Neural progenitor cell (in vitro differentiated cells): ENCODE data around the gene RIOK1. TPM values are rescaled to one million over a fixed set of nuclear protein-coding genes. Genes with fewer than 3 reads are reported as not detected.

Experiments
- DNase-seq: peaks from one replicate; pipeline ENCODE4 v3.0.0-alpha.2; 2016; ENCODE audit warnings: low spot score
- H2AFZ ChIP-seq: fragments of 200-600 bp; sonication (generic); replicated peaks from 2 replicates; pipeline ENCODE4 v1.6.1; 2016; ENCODE audit warnings: antibody characterized with exemption
- H3F3A ChIP-seq: fragments of 200-600 bp; sonication (generic); 2 replicates; pipeline ENCODE4 v1.6.1; 2016; ENCODE audit warnings: antibody characterized with exemption, low read depth
- H3K27ac ChIP-seq: fragments of 200-600 bp; sonication (generic); 2 replicates; pipeline ENCODE4 v1.5.1; 2016; ENCODE audit warnings: mild to moderate bottlenecking
- H3K27me3 ChIP-seq: fragments of 200-600 bp; sonication (generic); 2 replicates; pipeline ENCODE4 v1.6.1; 2016; ENCODE audit warnings: mild to moderate bottlenecking, moderate library complexity
- H3K36me3 ChIP-seq: fragments of 200-600 bp; sonication (generic); 2 replicates; pipeline ENCODE4 v1.5.1; 2016
- H3K4me1 ChIP-seq: fragments of 200-600 bp; sonication (generic); 2 replicates; pipeline ENCODE4 v1.6.1; 2016; ENCODE audit warnings: mixed run types
- H3K4me2 ChIP-seq: fragments of 200-600 bp; sonication (generic); 2 replicates; pipeline ENCODE4 v1.6.1; 2016
- H3K4me3 ChIP-seq: fragments of 200-600 bp; sonication (generic); 2 replicates; pipeline ENCODE4 v1.5.1; 2016
- H3K79me2 ChIP-seq: fragments of 200-600 bp; sonication (generic); 2 replicates; pipeline ENCODE4 v1.6.1; 2016; ENCODE audit warnings: low read depth
- H3K9ac ChIP-seq: fragments of 200-600 bp; sonication (generic); 2 replicates; pipeline ENCODE4 v1.6.1; 2016
- H3K9me3 ChIP-seq: fragments of 200-600 bp; sonication (generic); 2 replicates; pipeline ENCODE4 v1.5.1; 2016; ENCODE audit warnings: low read depth
- H4K20me1 ChIP-seq: fragments of 200-600 bp; sonication (generic); 2 replicates; pipeline ENCODE4 v1.6.1; 2016; ENCODE audit warnings: low read depth
- H3K27ac Mint-ChIP-seq: 3 replicates; pipeline ENCODE4 v1.8.0; 2021; ENCODE audit warnings: mixed read lengths
- H3K27me3 Mint-ChIP-seq: 2 replicates; pipeline ENCODE4 v1.8.0; 2022; ENCODE audit warnings: low read depth, mild to moderate bottlenecking, inconsistent platforms, moderate library complexity, mixed read lengths; ENCODE audit not compliant: insufficient read depth
- H3K36me3 Mint-ChIP-seq: 3 replicates; pipeline ENCODE4 v1.8.0; 2021; ENCODE audit warnings: mixed read lengths
- H3K4me1 Mint-ChIP-seq: 3 replicates; pipeline ENCODE4 v1.8.0; 2021; ENCODE audit warnings: mixed read lengths
- H3K4me3 Mint-ChIP-seq: 3 replicates; pipeline ENCODE4 v1.8.0; 2021; ENCODE audit warnings: mild to moderate bottlenecking, moderate library complexity, mixed read lengths
- H3K9me3 Mint-ChIP-seq: 3 replicates; pipeline ENCODE4 v1.8.0; 2020; ENCODE audit warnings: mixed read lengths
- EZH2 ChIP-seq: fragments of 200-600 bp; sonication (generic); IDR thresholded peaks from 2 replicates; pipeline ENCODE4 v1.6.1; 2017; ENCODE audit warnings: antibody characterized with exemption, mild to moderate bottlenecking, moderate library complexity
- EZH2phosphoT487 ChIP-seq: fragments of 200-600 bp; sonication (generic); IDR thresholded peaks from 2 replicates; pipeline ENCODE4 v1.6.1; 2017; ENCODE audit warnings: antibody characterized with exemption
- total RNA-seq: library from RNA; depleted of rRNA; stranded (reverse); fragments of >200 nt; gene quantifications from 2 replicates; pipeline ENCODE4 v1.2.3, GENCODE V29; 2015; ENCODE audit warnings: low replicate concordance
- TF ChIP-seq, protein P1 (sequence below): fragments of 200-600 bp; sonication (generic); IDR thresholded peaks from 2 replicates; pipeline ENCODE4 v1.5.1; 2017; ENCODE audit warnings: antibody characterized with exemption, mild to moderate bottlenecking

The RIOK1 gene
- total RNA-seq, 1 donor from 2014 or later: 21.5 TPM

DNA sequence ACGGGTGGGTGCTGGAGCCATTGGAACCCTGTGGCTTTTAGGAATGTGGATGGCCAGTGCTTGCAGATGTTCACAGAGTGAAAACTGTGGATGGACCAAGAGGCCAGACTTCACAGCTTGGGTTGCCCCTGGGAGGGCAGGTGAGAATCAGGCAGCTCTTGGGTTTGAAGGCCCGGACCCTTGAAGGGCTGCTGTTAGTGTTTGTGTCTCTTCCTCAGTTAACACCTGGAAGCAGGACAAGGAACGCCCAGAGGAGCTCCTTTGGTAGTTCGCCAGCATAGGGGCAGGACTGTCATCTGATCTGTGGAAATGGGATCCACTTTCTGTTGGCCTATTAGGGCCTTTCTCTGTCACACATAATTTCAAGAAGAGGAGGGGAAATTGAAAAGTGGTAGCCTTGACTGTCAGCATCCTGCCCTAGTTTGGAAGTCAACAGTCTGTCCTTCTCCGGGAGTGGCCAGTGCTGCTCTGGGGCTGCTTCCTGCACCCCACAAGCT, 43.6 kb downstream of the RIOK1 start:
- H3K4me3 Mint-ChIP-seq: no peak overlapping the region
- H3K79me2 ChIP-seq: no peaks in the 10 kb centered on the region
- no peak overlapping the region for H3K27ac ChIP-seq
- H3K27me3 Mint-ChIP-seq: peaks cover 2% of the 10 kb centered on the region
- no peaks in the 10 kb centered on the region for H3K9me3 ChIP-seq
- no peaks in the 10 kb centered on the region for H3K36me3 ChIP-seq
- no peak overlapping the region for H2AFZ ChIP-seq
- TF ChIP-seq EZH2 (no peak), EZH2phosphoT487 (no peak)
- TF ChIP-seq, protein P1, sequence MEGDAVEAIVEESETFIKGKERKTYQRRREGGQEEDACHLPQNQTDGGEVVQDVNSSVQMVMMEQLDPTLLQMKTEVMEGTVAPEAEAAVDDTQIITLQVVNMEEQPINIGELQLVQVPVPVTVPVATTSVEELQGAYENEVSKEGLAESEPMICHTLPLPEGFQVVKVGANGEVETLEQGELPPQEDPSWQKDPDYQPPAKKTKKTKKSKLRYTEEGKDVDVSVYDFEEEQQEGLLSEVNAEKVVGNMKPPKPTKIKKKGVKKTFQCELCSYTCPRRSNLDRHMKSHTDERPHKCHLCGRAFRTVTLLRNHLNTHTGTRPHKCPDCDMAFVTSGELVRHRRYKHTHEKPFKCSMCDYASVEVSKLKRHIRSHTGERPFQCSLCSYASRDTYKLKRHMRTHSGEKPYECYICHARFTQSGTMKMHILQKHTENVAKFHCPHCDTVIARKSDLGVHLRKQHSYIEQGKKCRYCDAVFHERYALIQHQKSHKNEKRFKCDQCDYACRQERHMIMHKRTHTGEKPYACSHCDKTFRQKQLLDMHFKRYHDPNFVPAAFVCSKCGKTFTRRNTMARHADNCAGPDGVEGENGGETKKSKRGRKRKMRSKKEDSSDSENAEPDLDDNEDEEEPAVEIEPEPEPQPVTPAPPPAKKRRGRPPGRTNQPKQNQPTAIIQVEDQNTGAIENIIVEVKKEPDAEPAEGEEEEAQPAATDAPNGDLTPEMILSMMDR: no peak
- peaks cover 12% of the 10 kb centered on the region for H3K4me1 ChIP-seq
- no peaks in the 10 kb centered on the region for H3K36me3 Mint-ChIP-seq
- no peak overlapping the region for H3K4me2 ChIP-seq
- H3K27me3 ChIP-seq: no peaks in the 10 kb centered on the region
- no peaks in the 10 kb centered on the region for H3K9me3 Mint-ChIP-seq
- no peak for DNase-seq
- peak overlapping the region; percentile 21 for H3K27ac Mint-ChIP-seq
- no peaks in the 10 kb centered on the region for H4K20me1 ChIP-seq
- no peak overlapping the region for H3K9ac ChIP-seq
- no peak overlapping the region for H3K4me3 ChIP-seq
- H3F3A ChIP-seq: no peaks in the 10 kb centered on the region
- peaks cover 12% of the 10 kb centered on the region for H3K4me1 Mint-ChIP-seq

DNA sequence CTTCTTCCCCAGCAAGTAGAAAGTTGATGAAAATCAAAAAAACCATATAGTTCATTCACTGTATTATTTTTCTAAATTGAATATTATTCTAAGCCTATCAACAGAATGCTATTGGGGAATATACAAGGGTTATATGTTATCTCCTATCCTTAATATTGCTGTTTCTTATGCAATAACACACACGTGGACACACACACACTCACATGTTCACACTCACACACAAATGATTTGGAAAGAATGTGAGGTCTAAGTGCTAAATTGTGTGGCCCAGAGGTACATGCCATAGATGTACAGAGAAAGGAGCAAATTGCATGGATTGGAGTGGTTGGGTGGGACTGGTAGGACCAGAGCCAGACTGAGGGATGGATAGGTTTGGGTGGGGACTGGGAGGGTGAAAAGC, 45.1 kb downstream of the RIOK1 start:
- Mint-ChIP-seq H3K27ac (no peak overlapping the region), H3K36me3 (no peaks in the 10 kb centered on the region), H3K9me3 (no peaks in the 10 kb centered on the region), H3K27me3 (peaks cover 2% of the 10 kb centered on the region), H3K4me1 (peaks cover 12% of the 10 kb centered on the region), H3K4me3 (no peak overlapping the region)
- Histone ChIP-seq H3K27ac (no peak overlapping the region), H3K4me1 (peaks cover 12% of the 10 kb centered on the region), H3K9me3 (no peaks in the 10 kb centered on the region), H2AFZ (no peak overlapping the region), H3K4me2 (no peak overlapping the region), H3K9ac (no peak overlapping the region), H3K4me3 (no peak overlapping the region), H3K79me2 (no peaks in the 10 kb centered on the region), H3K36me3 (no peaks in the 10 kb centered on the region), H3F3A (no peaks in the 10 kb centered on the region), H3K27me3 (no peaks in the 10 kb centered on the region), H4K20me1 (no peaks in the 10 kb centered on the region)
- TF ChIP-seq EZH2phosphoT487 (no peak), EZH2 (no peak)
- TF ChIP-seq, protein P1: no peak
- no peak for DNase-seq

DNA sequence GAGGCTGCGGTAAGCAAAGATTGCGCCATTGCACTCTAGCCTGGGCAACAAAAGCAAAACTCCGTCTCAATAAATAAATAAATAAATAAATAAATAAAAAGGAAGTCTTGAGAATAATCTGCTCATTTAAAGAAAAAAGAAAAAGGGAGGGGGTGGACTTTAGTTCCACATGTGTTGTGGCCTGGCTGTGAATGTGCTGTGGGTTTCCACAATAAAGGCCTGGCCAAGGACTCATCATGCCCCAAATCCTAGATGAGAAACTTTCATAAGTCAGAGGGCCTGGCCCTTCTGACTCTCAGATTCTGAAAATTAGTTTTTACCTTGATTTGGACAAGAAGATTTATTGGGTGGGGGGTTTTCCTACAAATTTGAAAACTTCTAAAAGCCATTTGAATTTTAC, 48.4 kb downstream of the RIOK1 start:
- DNase-seq: no peak
- no peaks in the 10 kb centered on the region for H3K4me1 Mint-ChIP-seq
- no peaks in the 10 kb centered on the region for H3K9me3 Mint-ChIP-seq
- no peak overlapping the region for H3K27ac ChIP-seq
- no peaks in the 10 kb centered on the region for H3K36me3 Mint-ChIP-seq
- no peaks in the 10 kb centered on the region for H3K36me3 ChIP-seq
- H3K27me3 ChIP-seq: no peaks in the 10 kb centered on the region
- H3F3A ChIP-seq: no peaks in the 10 kb centered on the region
- no peak overlapping the region for H3K9ac ChIP-seq
- H2AFZ ChIP-seq: no peak overlapping the region
- H3K4me2 ChIP-seq: no peak overlapping the region
- H3K27ac Mint-ChIP-seq: no peak overlapping the region
- H3K4me1 ChIP-seq: no peaks in the 10 kb centered on the region
- H3K4me3 Mint-ChIP-seq: no peak overlapping the region
- no peaks in the 10 kb centered on the region for H4K20me1 ChIP-seq
- no peak overlapping the region for H3K4me3 ChIP-seq
- TF ChIP-seq, protein P1: no peak
- no peak for TF ChIP-seq EZH2
- TF ChIP-seq EZH2phosphoT487: no peak
- H3K79me2 ChIP-seq: no peaks in the 10 kb centered on the region
- H3K9me3 ChIP-seq: no peaks in the 10 kb centered on the region
- peaks cover 2% of the 10 kb centered on the region for H3K27me3 Mint-ChIP-seq
